ENCODE data around the gene GTF3C2. TPM values are rescaled to one million over a fixed set of nuclear protein-coding genes. Genes with fewer than 3 reads are reported as not detected.

Gene GTF3C2
- total and polyA plus RNA-seq, 2 of the 13 experiments (the other 11 are each of a cell fraction or from before 2014, with no cell fraction given), result 77.5 to 130 TPM

GRCh38 chr2:27320958-27321543, 35.5 kb downstream of the GTF3C2 start (continued):
- no peak for TF ChIP-seq DMTF1 (CRISPR knock-in tag; IDR thresholded peaks at IDR 0.05)
- TF ChIP-seq ZNF225 (CRISPR knock-in tag; IDR thresholded peaks at IDR 0.05), result no peak
- no peak for TF ChIP-seq SNAPC5 (CRISPR knock-in tag; IDR thresholded peaks at IDR 0.05; ENCODE audit: borderline replicate concordance)
- TF ChIP-seq CHD4 (IDR thresholded peaks at IDR 0.05; ENCODE audit: borderline replicate concordance, low read length), result no peak
- no peak for TF ChIP-seq E2F2 (CRISPR knock-in tag; IDR thresholded peaks at IDR 0.05; ENCODE audit: borderline replicate concordance)
- TF ChIP-seq HNRNPLL (IDR thresholded peaks at IDR 0.05; ENCODE audit: low read depth, low read length, poor library complexity, severe bottlenecking), result no peak
- peak in 1 of 2 experiments; percentile 84; a peak in 2 of 4 replicates for TF ChIP-seq KLF16 (CRISPR knock-in tag; IDR thresholded peaks at IDR 0.05)
- TF ChIP-seq SMAD9 (CRISPR knock-in tag; IDR thresholded peaks at IDR 0.05), result 0 out of 2 replicates have a peak, but pooled peaks have one; percentile 72
- peak; percentile 76; the same call in 1 of the 2 replicates for TF ChIP-seq ATF2 (CRISPR knock-in tag; IDR thresholded peaks at IDR 0.05)
- no peak for TF ChIP-seq HOXA9 (CRISPR knock-in tag; IDR thresholded peaks at IDR 0.05; ENCODE audit: borderline replicate concordance)
- peak; percentile 75; the same call in 1 of the 2 replicates for TF ChIP-seq ZNF280D (CRISPR knock-in tag; IDR thresholded peaks at IDR 0.05)
- TF ChIP-seq PHF8 (CRISPR knock-in tag; IDR thresholded peaks at IDR 0.05), result peak; percentile 64; the same call in 1 of the 2 replicates
- peak; percentile 53; the same call in 1 of the 2 replicates for TF ChIP-seq NFKB2 (CRISPR knock-in tag; IDR thresholded peaks at IDR 0.05; ENCODE audit: borderline replicate concordance)
- no peak for TF ChIP-seq NKX3-1 (CRISPR knock-in tag; IDR thresholded peaks at IDR 0.05)
- no peak for TF ChIP-seq GLI4 (CRISPR knock-in tag; IDR thresholded peaks at IDR 0.05; ENCODE audit: borderline replicate concordance)
- TF ChIP-seq ATF4 (CRISPR knock-in tag; IDR thresholded peaks at IDR 0.05), result no peak
- TF ChIP-seq PLSCR1 (CRISPR knock-in tag; IDR thresholded peaks at IDR 0.05; ENCODE audit: borderline replicate concordance), result no peak
- TF ChIP-seq TAF15 (IDR thresholded peaks at IDR 0.05; ENCODE audit: low read depth, low read length, poor library complexity, severe bottlenecking), result no peak
